T-helper 2 cell treated with Interferon-gamma antibody and Interleukin-4, amounts not matched to agents 100 ng/mL and 5 ng/mL, for 36 hours (primary cell): ENCODE results near the gene IMPG2. TPM values are rescaled to one million over a fixed set of nuclear protein-coding genes. Genes with fewer than 3 reads are reported as not detected.

Source experiments
- intact Hi-C: fragments of 100-400 bp; cut with micrococcal nuclease; formaldehyde crosslinking; loops from one replicate; pipeline ENCODE4 v1.15.1; 2023
- total RNA-seq: library from RNA; stranded (reverse); gene quantifications from 2 replicates; pipeline ENCODE4 v1.2.3, GENCODE V29; 2022

IMPG2 gene
- total RNA-seq, 1 donor from 2014 or later, result 0.20 TPM

- intact Hi-C loops, result no loop called here
These were observed 131.2 kb downstream of the IMPG2 start for GRCh38 chr3:101189176-101189575.

- intact Hi-C loops, result no loop called here
These were observed 135.0 kb downstream of the IMPG2 start for GRCh38 chr3:101185341-101185740.

- intact Hi-C loops, result no loop called here
These were observed 136.3 kb downstream of the IMPG2 start for GRCh38 chr3:101184111-101184510.

- intact Hi-C loops, result no loop called here
These were observed 137.2 kb downstream of the IMPG2 start for GRCh38 chr3:101183151-101183550.

- intact Hi-C loops, result no loop called here
These were observed 137.6 kb downstream of the IMPG2 start for GRCh38 chr3:101182734-101183133.

GRCh38 chr3:101181801-101182200 is 138.6 kb downstream of the IMPG2 start:
- intact Hi-C loops, result no loop called here

- intact Hi-C loops, result no loop called here
These were observed 140.7 kb downstream of the IMPG2 start for GRCh38 chr3:101179637-101180036.

- intact Hi-C loops, result no loop called here
These were observed 142.8 kb downstream of the IMPG2 start for GRCh38 chr3:101177577-101177976.

Other genes starting within 250 kb of the IMPG2 start
- gene SENP7, start 192.6 kb upstream of the IMPG2 start, total RNA-seq, result 23.4 and 24.9 TPM in 2 replicates
- 26.2 and 30.3 TPM in 2 replicates for gene TRMT10C, start 241.3 kb upstream of the IMPG2 start, total RNA-seq